Measurements from ENCODE around the gene USP25. TPM values are rescaled to one million over a fixed set of nuclear protein-coding genes. Genes with fewer than 3 reads are reported as not detected.

The USP25 gene
- total RNA-seq, 1 experiment from 2014 or later = 26.1 TPM

GRCh38 chr21:15928196-15928595 is 198.4 kb downstream of the USP25 start:
- Histone ChIP-seq H3K27me3 (ENCODE audit: control insufficient read depth, insufficient read depth, low read length) (no peaks in the 10 kb centered on the region), H3K4me1 (ENCODE audit: control insufficient read depth, insufficient read depth, low read length) (no peaks in the 10 kb centered on the region), H3K36me3 (ENCODE audit: control insufficient read depth, insufficient read depth, low read length) (no peaks in the 10 kb centered on the region), H3K27ac (ENCODE audit: low read length) (no peak overlapping the region), H3K4me3 (ENCODE audit: low read depth in 2 of 2, low read length in 2 of 2) (no peak overlapping the region), H3K9me3 (ENCODE audit: control insufficient read depth, insufficient read depth, low read depth, low read length) (no peaks in the 10 kb centered on the region)
- BruUV-seq (replicated peaks) = no TSS peak
- no peak for DNase-seq (ENCODE audit: low read depth, low spot score)
- ChIA-PET CTCF (no interaction called here), POLR2A (no interaction called here)
- in situ Hi-C loops (cut with HindIII; ENCODE audit: low pct_unique_long_range_greater_than_20kb, low sequenced_read_pairs) = no loop called here
- intact Hi-C loops (cut with micrococcal nuclease; ENCODE audit: unreplicated experiment) = no loop called here
- TF ChIP-seq REST (IDR thresholded peaks at IDR 0.05; ENCODE audit: insufficient read depth in 1 of 2, low read depth in 2 of 2, low read length in 1 of 2) = no peak
- no peak for TF ChIP-seq CTCF (IDR thresholded peaks at IDR 0.05)
- no peak for TF ChIP-seq POLR2AphosphoS5 (IDR thresholded peaks at IDR 0.05; ENCODE audit: low read depth, low read length)
- no peak for TF ChIP-seq SIN3A (IDR thresholded peaks at IDR 0.05; ENCODE audit: borderline replicate concordance, insufficient read depth, low read depth, low read length)
- no peak for TF ChIP-seq TCF7L2 (IDR thresholded peaks at IDR 0.05; ENCODE audit: low read depth, low read length)
- ATAC-seq = no peak

GRCh38 chr21:15928686-15929425 is 199.1 kb downstream of the USP25 start:
- ChIA-PET POLR2A (no interaction called here), CTCF (no interaction called here)
- BruUV-seq (replicated peaks) = no TSS peak
- no peaks in the 10 kb centered on the region for H3K27me3 ChIP-seq (ENCODE audit: control insufficient read depth, insufficient read depth, low read length)
- no peak overlapping the region for H3K27ac ChIP-seq (ENCODE audit: low read length)
- no peaks in the 10 kb centered on the region for H3K36me3 ChIP-seq (ENCODE audit: control insufficient read depth, insufficient read depth, low read length)
- intact Hi-C loops (cut with micrococcal nuclease; ENCODE audit: unreplicated experiment) (no loop called here), in situ Hi-C loops (cut with HindIII; ENCODE audit: low pct_unique_long_range_greater_than_20kb, low sequenced_read_pairs) (no loop called here)
- DNase-seq (ENCODE audit: low read depth, low spot score) (no peak), ATAC-seq (no peak)
- no peak overlapping the region for H3K4me3 ChIP-seq (ENCODE audit: low read depth in 2 of 2, low read length in 2 of 2)
- H3K4me1 ChIP-seq (ENCODE audit: control insufficient read depth, insufficient read depth, low read length) = no peaks in the 10 kb centered on the region
- H3K9me3 ChIP-seq (ENCODE audit: control insufficient read depth, insufficient read depth, low read depth, low read length) = no peaks in the 10 kb centered on the region
- TF ChIP-seq CTCF (IDR thresholded peaks at IDR 0.05) (no peak), REST (IDR thresholded peaks at IDR 0.05; ENCODE audit: insufficient read depth in 1 of 2, low read depth in 2 of 2, low read length in 1 of 2) (no peak), SIN3A (IDR thresholded peaks at IDR 0.05; ENCODE audit: borderline replicate concordance, insufficient read depth, low read depth, low read length) (no peak), POLR2AphosphoS5 (IDR thresholded peaks at IDR 0.05; ENCODE audit: low read depth, low read length) (no peak), TCF7L2 (IDR thresholded peaks at IDR 0.05; ENCODE audit: low read depth, low read length) (no peak)

Data from Panc1 (cell line).